Measurements from ENCODE around the gene PPID. TPM values are rescaled to one million over a fixed set of nuclear protein-coding genes. Genes with fewer than 3 reads are reported as not detected.

The PPID gene
- total and polyA plus RNA-seq, 2 of the 13 experiments (the other 11 are each of a cell fraction or from before 2014, with no cell fraction given) = 15.4 to 63.4 TPM

GRCh38 chr4:158758703-158759102 lies 35.5 kb upstream of the PPID start:
- POLR2A ChIA-PET = no interaction called here
- FAIRE-seq = no peak
- CTCF ChIA-PET (ENCODE audit: low intra/inter-chr PET ratio, low total read pairs) = no interaction called here

More at GRCh38 chr4:158758703-158759102, 35.5 kb upstream of the PPID start:
- H3K4me3 ChIP-seq (replicated peaks in 1 of 3; ENCODE audit: insufficient read depth in 1 of 3, low read depth in 2 of 3, low read length in 3 of 3) = no peak overlapping the region
- DNase-seq (ENCODE audit: low spot score) = no peak
- WGBS (ENCODE audit: low lambda C conversion rate) = 57% methylated on average over 4 of the region's 4 CpGs
- peaks cover 35% of the 10 kb centered on the region for H3K4me1 ChIP-seq (ENCODE audit: insufficient read depth, low read length)
- in situ Hi-C loops (cut with HindIII; ENCODE audit: extremely low pct_ligation_motif_present, low pct_unique_long_range_greater_than_20kb) (no loop called here), intact Hi-C loops (cut with micrococcal nuclease; ENCODE audit: unreplicated experiment) (no loop called here)
- H3K4me2 ChIP-seq (ENCODE audit: low read depth, low read length) = no peak overlapping the region
- TF ChIP-seq AFF4 (CRISPR knock-in tag; IDR thresholded peaks at IDR 0.05) (no peak), YEATS2 (CRISPR knock-in tag; IDR thresholded peaks at IDR 0.05; ENCODE audit: borderline replicate concordance) (no peak), LCORL (IDR thresholded peaks at IDR 0.05) (no peak), LCORL (CRISPR knock-in tag; IDR thresholded peaks at IDR 0.05) (no peak), MTF2 (CRISPR knock-in tag; IDR thresholded peaks at IDR 0.05; ENCODE audit: borderline replicate concordance) (no peak), HNRNPH1 (optimal IDR thresholded peaks at IDR 0.05; ENCODE audit: low read depth, low read length) (no peak), PRDM10 (CRISPR knock-in tag; IDR thresholded peaks at IDR 0.05; ENCODE audit: low read depth) (no peak), JUN (CRISPR knock-in tag; IDR thresholded peaks at IDR 0.05) (no peak), UBTF (CRISPR knock-in tag; IDR thresholded peaks at IDR 0.05) (no peak), PLRG1 (conservative IDR thresholded peaks at IDR 0.05) (no peak), MZF1 (CRISPR knock-in tag; IDR thresholded peaks at IDR 0.05; ENCODE audit: borderline replicate concordance) (no peak), KDM2A (CRISPR knock-in tag; IDR thresholded peaks at IDR 0.05; ENCODE audit: borderline replicate concordance, low read depth) (no peak), ZNF432 (CRISPR knock-in tag; IDR thresholded peaks at IDR 0.05; ENCODE audit: borderline replicate concordance) (no peak)
- no peak overlapping the region for H3K27ac ChIP-seq (ENCODE audit: extremely low read length, insufficient read depth, low read length)
- no peaks in the 10 kb centered on the region for H3K79me2 ChIP-seq (ENCODE audit: insufficient read depth, low read length)
- no peaks in the 10 kb centered on the region for H3K9me3 ChIP-seq (ENCODE audit: low read length)
- no peak overlapping the region for H3K9ac ChIP-seq (ENCODE audit: insufficient read depth, low read depth, low read length)
- H4K20me1 ChIP-seq (ENCODE audit: insufficient read depth, low read length) = no peaks in the 10 kb centered on the region
- no TSS peak for BruUV-seq (replicated peaks)
- H2AFZ ChIP-seq (ENCODE audit: low read length) = no peak overlapping the region
- no peaks in the 10 kb centered on the region for H3K36me3 ChIP-seq (replicated peaks in 1 of 2; ENCODE audit: control insufficient read depth in 1 of 2, insufficient read depth in 2 of 2, low read length in 2 of 2)
- ATAC-seq = no peak
- H3K27me3 ChIP-seq (ENCODE audit: control insufficient read depth in 1 of 2, insufficient read depth in 2 of 2, low read length in 2 of 2) = no peaks in the 10 kb centered on the region

Measured in HepG2 (cell line).